D721Med (cell line): ENCODE measurements around the gene FBLN2.

Source experiments
- DNase-seq: peaks from one replicate; pipeline ENCODE4 v3.0.0; 2011; ENCODE audit warnings: low spot score; ENCODE audit not compliant: insufficient read length
- FAIRE-seq: peaks from 2 replicates; lab custom pipeline; 2011; peaks lifted over from hg19 to GRCh38; lab: Jason Lieb, UNC
- CTCF ChIP-seq: IDR thresholded peaks from 2 replicates; pipeline ENCODE4 v1.5.1; 2012; ENCODE audit warnings: mild to moderate bottlenecking, control low read depth; ENCODE audit not compliant: insufficient read depth; ENCODE audit errors: missing control alignments

FBLN2 gene

DNA sequence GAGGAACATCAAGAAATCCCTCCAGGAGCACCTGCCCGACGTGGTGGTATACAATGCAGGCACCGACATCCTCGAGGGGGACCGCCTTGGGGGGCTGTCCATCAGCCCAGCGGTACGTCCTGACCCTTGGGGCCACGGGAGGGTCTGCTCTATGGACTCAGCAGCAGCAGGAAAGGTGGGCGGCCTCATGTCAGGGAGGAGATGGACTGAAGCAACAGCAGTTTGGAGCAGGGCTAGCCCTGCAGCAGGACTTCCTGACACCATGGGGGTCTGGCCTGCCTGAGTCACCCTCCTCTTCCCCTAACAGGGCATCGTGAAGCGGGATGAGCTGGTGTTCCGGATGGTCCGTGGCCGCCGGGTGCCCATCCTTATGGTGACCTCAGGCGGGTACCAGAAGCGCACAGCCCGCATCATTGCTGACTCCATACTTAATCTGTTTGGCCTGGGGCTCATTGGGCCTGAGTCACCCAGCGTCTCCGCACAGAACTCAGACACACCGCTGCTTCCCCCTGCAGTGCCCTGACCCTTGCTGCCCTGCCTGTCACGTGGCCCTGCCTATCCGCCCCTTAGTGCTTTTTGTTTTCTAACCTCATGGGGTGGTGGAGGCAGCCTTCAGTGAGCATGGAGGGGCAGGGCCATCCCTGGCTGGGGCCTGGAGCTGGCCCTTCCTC is 44.6 kb upstream of the FBLN2 start:
- no peak for DNase-seq

DNA sequence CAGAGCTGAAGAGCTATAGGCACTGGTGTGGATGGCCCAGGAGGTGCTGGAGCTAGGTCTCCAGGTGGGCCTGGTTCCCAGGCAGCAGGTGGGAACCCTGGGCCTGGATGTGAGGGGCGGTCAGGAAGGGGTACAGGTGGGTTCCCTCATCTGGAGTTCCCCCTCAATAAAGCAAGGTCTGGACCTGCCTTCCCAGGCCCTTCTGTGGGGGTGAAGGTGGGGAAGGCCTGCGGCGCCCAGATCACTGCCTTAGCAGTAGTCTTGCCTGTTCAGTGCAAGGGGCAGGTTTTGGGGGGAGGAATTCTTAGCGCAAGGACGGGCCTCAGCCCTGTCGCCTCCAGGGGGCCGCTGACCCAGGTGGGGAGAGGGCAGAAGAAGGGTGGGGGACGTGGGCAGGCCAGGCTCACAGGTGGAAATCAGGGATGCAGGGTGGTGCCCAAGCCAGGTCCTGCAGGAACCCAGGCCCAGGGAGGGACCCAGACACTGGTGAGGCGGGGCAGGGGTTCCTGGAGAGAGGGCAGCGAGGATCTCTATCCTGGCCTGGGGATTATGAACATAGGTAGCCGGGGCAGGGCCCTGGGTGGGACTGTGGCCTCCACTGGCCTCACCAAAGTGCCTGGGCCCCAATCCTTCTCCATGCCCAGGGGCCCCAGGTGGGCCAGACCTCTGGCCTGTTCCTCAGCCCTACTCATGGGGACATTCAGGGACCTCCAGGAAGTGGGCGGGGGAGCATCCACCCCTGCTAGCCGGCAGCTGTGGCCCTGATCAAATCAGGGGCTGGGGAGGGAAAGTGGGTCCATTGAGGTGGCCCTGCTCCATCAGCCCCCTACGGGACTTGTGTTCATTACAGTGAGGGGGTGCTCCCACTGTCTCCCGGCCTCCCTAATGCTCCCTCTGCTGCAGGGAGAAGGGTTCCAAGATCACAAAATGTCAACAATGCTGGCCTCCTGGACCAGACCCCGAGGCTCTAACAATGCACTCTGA is 43.5 kb upstream of the FBLN2 start:
- FAIRE-seq (no peak), DNase-seq (no peak)
- TF ChIP-seq CTCF, result no peak

More for the DNA sequence above, 44.6 kb upstream of the FBLN2 start:
- no peak for FAIRE-seq
- TF ChIP-seq CTCF, result no peak

DNA sequence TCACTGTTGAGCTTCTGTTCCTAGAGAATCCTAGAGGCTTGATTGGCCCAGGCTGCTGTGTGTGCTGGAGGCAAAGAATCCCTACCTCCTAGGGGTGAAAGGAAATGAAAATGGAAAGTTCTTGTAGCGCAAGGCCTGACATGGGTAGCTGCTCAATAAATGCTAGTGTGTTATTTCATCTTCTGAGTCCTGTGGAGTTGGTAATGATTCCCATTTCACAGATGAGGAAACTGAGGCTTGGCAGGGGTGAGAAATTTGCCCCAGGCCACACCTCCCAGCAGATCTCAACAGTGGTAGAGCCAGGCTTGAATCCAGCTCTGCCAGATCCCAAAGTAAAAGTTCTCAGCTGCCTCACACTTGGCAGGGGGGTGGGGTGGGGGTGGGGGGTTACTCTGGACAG is 42.7 kb upstream of the FBLN2 start:
- FAIRE-seq, result no peak
- TF ChIP-seq CTCF, result no peak
- DNase-seq, result no peak

GRCh38 chr3:13506680-13507079 is 42.2 kb upstream of the FBLN2 start:
- no peak for TF ChIP-seq CTCF
- FAIRE-seq (no peak), DNase-seq (no peak)

DNA sequence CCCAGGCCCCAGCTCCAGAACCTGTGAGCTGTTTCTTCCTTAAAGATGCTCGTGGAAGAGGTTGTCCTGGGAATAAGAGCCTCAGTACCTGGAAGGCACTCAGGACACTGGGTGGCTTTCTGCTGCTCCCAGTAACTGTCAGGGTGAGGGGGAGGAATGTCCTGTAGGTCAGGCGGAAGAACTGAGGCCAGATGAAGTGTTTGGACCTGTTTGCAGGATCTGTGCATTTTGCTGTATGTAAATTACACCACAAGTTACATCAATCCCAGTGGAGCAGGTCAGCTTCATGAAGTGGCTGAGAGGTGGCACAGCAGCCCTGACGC is 41.7 kb upstream of the FBLN2 start:
- DNase-seq (no peak), FAIRE-seq (no peak)
- TF ChIP-seq CTCF, result no peak

DNA sequence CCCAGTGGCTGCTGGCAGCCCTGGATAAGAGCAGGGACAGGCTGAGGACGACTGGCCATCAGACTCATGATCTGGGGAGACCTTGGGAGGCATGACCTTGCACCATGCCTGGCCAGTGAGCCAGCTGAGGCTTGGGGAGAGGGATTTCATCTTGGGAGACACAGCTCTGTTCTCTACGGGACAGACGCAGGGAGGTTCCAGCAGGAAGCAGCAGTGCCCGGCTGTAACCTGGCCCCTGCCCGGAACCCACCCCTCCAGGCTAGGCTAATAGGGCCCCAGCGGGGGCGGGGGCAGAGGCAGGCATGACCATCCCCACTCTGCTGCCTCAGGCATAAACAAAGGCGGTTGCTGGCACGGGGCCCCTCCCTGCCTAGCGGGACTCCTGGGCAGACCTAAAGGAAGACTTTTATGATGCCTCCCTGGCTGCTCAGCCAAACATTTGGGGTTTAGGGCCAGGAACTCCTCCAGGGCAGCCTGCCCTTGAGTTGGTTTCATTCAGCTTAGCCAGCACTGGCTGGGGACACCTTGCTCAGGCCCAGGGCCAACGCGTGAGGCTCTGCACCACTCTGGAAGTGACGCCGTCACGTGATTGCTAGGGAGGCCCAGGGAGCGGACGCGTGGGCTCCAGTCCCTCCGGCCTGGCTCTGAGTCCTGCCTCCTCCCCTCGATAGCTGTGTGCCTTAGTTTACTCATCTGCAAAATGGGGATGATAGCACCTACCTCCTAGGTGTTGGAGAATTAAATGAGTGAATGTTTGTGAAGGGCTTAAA is 41.2 kb upstream of the FBLN2 start:
- TF ChIP-seq CTCF, result no peak
- DNase-seq (no peak), FAIRE-seq (no peak)
